MCF 10A (cell line): ENCODE results near the gene GLRA2. TPM values are rescaled to one million over a fixed set of nuclear protein-coding genes. Genes with fewer than 3 reads are reported as not detected.
A peak's percentile ranks its signal among the peaks of the same experiment; 100 is the strongest.

Experiments used
- BruUV-seq: library from RNA; stranded (reverse); fragments of 400-500 nt; replicated peaks from 2 replicates; lab custom pipeline; 2021; lab: Mats Ljungman, UMichigan
- CTCF ChIA-PET: fragments of 300-600 bp; sonication (Branson Sonifier 250); formaldehyde crosslinking; extraction: SDS; loops from one replicate; lab custom pipeline; 2021; ENCODE audit warnings: antibody characterized with exemption, inconsistent platforms; lab: Yijun Ruan, JAX
- POLR2A ChIA-PET: fragments of 300-600, 350-650 bp; sonication (Branson Sonifier 250); formaldehyde crosslinking; extraction: SDS; loops from one replicate; lab custom pipeline; 2020; ENCODE audit warnings: antibody characterized with exemption, inconsistent platforms; lab: Yijun Ruan, JAX
- DNase-seq: peaks from one replicate; pipeline ENCODE4 v3.0.0-alpha.2; 2018; ENCODE audit not compliant: unreplicated experiment
- H3K27ac Mint-ChIP-seq: one replicate; pipeline ENCODE4 v1.8.0; 2022; ENCODE audit warnings: mild to moderate bottlenecking, low read depth, mixed read lengths; ENCODE audit not compliant: unreplicated experiment
- H3K27me3 Mint-ChIP-seq: one replicate; pipeline ENCODE4 v1.8.0; 2022; ENCODE audit warnings: mixed read lengths; ENCODE audit not compliant: insufficient read depth, unreplicated experiment
- H3K36me3 Mint-ChIP-seq: one replicate; pipeline ENCODE4 v1.8.0; 2022; ENCODE audit warnings: mild to moderate bottlenecking, moderate library complexity, mixed read lengths; ENCODE audit not compliant: insufficient read depth, unreplicated experiment
- H3K4me1 Mint-ChIP-seq: one replicate; pipeline ENCODE4 v1.8.0; 2022; ENCODE audit warnings: mixed read lengths; ENCODE audit not compliant: insufficient read depth, unreplicated experiment
- H3K4me3 Mint-ChIP-seq: one replicate; pipeline ENCODE4 v1.8.0; 2022; ENCODE audit warnings: mild to moderate bottlenecking, moderate library complexity, mixed read lengths; ENCODE audit not compliant: unreplicated experiment
- H3K9me3 Mint-ChIP-seq: one replicate; pipeline ENCODE4 v1.8.0; 2022; ENCODE audit warnings: mixed read lengths; ENCODE audit not compliant: unreplicated experiment
- CTCF ChIP-seq: fragments of 200-600 bp; IDR thresholded peaks from one replicate; pipeline ENCODE4 v1.8.0; 2022; ENCODE audit warnings: antibody characterized with exemption, mild to moderate bottlenecking; ENCODE audit not compliant: unreplicated experiment
- intact Hi-C: fragments of 100-400 bp; cut with micrococcal nuclease; formaldehyde crosslinking; loops from 2 replicates; pipeline ENCODE4 v1.14.1; 2022
- total RNA-seq: library from RNA; stranded (reverse); gene quantifications from 2 replicates; pipeline ENCODE4 v1.2.3, GENCODE V29; 2022

The GLRA2 gene
- total RNA-seq, 1 experiment from 2014 or later, result not detected

GRCh38 chrX:14690553-14690952 lies 161.2 kb downstream of the GLRA2 start:
- Mint-ChIP-seq H3K4me3 (no peak overlapping the region), H3K4me1 (no peaks in the 10 kb centered on the region), H3K27me3 (peaks cover 33% of the 10 kb centered on the region), H3K27ac (no peak overlapping the region), H3K36me3 (no peaks in the 10 kb centered on the region), H3K9me3 (no peaks in the 10 kb centered on the region)
- CTCF ChIA-PET, result interaction anchor here (0.5 kb wide), 1 partner anchor 354 kb away, joined by 3 read pairs; no protein-coding TSS in a partner anchor
- POLR2A ChIA-PET, result no interaction called here
- TF ChIP-seq CTCF, result no peak
- no peak for DNase-seq
- intact Hi-C loops, result no loop called here
- no TSS peak for BruUV-seq

DNA sequence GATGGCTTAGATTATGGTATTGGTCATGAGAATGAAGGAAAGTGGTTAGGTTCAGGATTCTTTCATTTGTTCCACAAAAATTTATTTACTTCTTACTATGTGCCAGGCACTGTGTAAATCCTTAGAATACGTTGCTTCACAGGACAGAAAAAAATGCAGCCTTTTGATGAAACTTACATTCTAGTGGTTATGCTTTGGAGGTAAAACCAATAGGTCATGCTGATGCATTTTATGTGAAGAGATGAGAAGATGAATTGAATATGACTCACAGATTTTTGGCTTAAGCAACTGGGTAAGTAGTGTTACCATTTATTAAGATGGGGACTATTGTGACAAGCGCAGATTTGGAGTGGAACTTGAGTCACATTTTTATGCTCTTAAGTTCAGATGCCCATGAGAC lies 165.3 kb downstream of the GLRA2 start:
- DNase-seq, result no peak
- H3K4me1 Mint-ChIP-seq, result no peaks in the 10 kb centered on the region

GRCh38 chrX:14697451-14697850 lies 168.1 kb downstream of the GLRA2 start:
- CTCF ChIA-PET, result interaction anchor here (0.6 to 1.4 kb wide), 7 partner anchors 10 to 1442 kb away, joined by 3 to 4 read pairs (median 3); no protein-coding TSS in a partner anchor
- no TSS peak for BruUV-seq
- Mint-ChIP-seq H3K27me3 (peaks cover 23% of the 10 kb centered on the region), H3K36me3 (no peaks in the 10 kb centered on the region), H3K9me3 (no peaks in the 10 kb centered on the region), H3K4me1 (no peaks in the 10 kb centered on the region), H3K27ac (no peak overlapping the region), H3K4me3 (no peak overlapping the region)
- TF ChIP-seq CTCF, result peak; percentile 53
- DNase-seq, result peak; percentile 74
- intact Hi-C loops, result loop anchor here (1.0 to 5.0 kb wide), 2 partner anchors 170 to 602 kb away; partner anchors contain the start of gene GLRA2
- POLR2A ChIA-PET, result no interaction called here

More for the DNA sequence above, 165.3 kb downstream of the GLRA2 start:
- no peak for TF ChIP-seq CTCF
- ChIA-PET POLR2A (no interaction called here), CTCF (no interaction called here)
- H3K27ac Mint-ChIP-seq, result no peak overlapping the region
- H3K36me3 Mint-ChIP-seq, result no peaks in the 10 kb centered on the region
- H3K9me3 Mint-ChIP-seq, result no peaks in the 10 kb centered on the region
- peaks cover 33% of the 10 kb centered on the region for H3K27me3 Mint-ChIP-seq
- no TSS peak for BruUV-seq
- no peak overlapping the region for H3K4me3 Mint-ChIP-seq
- intact Hi-C loops, result loop anchor here (5.0 kb wide), 1 partner anchor 167 kb away; the partner anchor contains the start of gene GLRA2

GRCh38 chrX:14698790-14699189 lies 169.5 kb downstream of the GLRA2 start:
- Mint-ChIP-seq H3K4me3 (no peak overlapping the region), H3K9me3 (no peaks in the 10 kb centered on the region), H3K27me3 (peaks cover 23% of the 10 kb centered on the region), H3K4me1 (no peaks in the 10 kb centered on the region), H3K27ac (no peak overlapping the region), H3K36me3 (no peaks in the 10 kb centered on the region)
- BruUV-seq, result no TSS peak
- no peak for DNase-seq
- intact Hi-C loops, result loop anchor here (5.0 kb wide), 1 partner anchor 171 kb away; the partner anchor contains the start of gene GLRA2
- CTCF ChIA-PET, result no interaction called here
- POLR2A ChIA-PET, result no interaction called here
- TF ChIP-seq CTCF, result no peak
